Measurements from ENCODE around the gene DENND5B.
"Not testable (repeated sequence)": the region's sequence is repeated elsewhere in the genome, so short reads cannot be mapped to it uniquely, and the experiment has no call there.

Gene DENND5B

DNA sequence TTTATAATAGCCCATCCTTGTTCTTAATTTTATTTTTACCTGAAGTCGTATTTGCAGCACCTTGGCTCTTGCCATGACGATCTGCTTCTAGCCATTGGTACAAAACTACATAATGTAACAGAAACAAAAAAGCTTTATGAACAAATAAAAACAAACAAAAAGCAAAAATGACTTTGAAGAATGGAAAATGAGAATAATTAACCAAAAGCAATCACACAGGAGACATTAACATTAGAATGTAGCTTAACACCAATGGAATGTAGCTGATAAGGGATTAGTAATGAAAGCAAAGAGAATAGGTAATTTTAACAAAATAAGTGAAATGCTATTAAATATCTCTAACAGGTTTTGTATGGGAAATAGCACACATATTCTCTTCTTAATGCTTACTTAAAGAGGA, 91.4 kb downstream of the DENND5B start:
- FAIRE-seq, result no peak

DNA sequence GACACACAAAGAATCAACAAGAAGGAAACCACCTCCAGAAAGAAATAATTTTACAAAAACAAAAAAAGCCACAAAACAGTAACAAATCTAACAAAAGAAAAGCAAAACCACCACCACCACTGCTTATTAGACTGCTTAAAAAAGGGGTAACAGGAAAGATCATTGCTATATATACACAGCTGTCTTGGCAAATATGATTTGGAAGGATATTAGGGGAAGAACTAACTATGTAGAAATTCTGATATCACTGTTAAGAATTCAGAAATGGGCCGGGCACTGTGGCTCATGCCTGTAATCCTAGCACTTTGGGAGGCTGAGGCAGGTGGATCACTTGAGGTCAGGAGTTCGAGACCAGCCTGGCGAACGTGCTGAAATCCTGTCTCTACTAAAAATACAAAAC, 92.5 kb downstream of the DENND5B start:
- no peak for FAIRE-seq

DNA sequence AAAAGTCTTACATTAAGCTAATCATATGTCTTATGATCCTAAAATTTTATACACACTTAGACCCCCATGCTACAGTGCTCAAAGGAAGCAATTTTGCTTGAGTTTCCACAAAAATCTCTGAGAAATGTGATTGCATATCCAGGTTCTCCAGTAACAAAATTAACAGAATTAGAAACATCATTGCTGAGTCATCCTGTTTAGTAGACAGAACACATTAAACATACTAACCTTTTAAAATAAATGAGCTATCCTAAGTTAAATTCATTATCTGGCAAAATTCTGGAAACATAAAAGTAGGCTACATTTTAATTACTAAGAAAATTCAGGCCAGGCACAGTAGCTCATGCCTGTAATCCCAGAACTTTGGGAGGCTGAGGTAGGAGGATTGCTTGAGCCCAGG, 94.7 kb downstream of the DENND5B start:
- no peak for FAIRE-seq

DNA sequence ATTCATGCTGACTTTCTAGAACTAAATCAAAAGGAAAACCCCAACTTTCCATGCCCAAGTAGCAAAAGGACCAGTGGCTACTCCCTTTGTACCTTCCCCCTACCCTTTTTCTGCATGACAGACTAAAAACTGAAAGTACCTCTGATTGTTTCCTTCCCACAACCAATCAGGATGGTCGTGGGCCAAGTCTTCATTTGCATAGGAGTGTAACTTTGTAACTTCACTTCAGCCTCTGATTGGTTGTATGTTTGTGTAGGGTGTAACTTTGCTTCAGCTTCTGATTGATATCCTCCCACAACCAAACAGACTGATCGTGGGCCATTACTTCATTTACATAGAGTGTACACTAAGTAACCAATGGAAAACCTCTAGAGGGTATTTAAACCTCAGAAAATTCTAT, 96.5 kb downstream of the DENND5B start:
- FAIRE-seq, result no peak

DNA sequence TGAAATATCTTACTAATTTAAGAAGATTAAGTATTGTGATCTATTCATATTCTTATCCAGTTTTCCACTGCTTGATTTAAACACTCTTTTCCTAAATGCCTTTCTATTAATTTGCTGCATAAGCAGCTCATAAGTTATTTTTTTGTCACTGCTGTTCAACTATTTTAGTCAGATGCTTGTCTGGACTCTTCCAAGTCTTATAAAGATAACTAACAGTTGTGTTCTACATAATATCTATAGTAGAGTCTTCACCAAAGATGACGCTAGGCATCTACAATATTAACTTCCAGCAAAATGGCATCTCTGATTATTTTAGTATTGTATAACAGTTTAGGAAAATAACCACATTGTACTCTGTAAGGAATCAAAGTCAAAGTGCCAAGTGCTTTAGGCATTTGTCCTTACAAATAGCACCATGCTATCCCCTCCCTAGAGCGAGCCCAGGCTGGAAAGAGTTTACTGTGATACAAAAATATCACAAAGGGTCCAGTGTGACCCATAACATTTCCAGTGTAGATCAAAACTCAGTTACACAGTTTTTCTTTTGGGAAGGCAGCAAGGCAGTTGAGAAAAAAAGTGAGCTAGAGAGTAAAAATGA, 98.2 kb downstream of the DENND5B start:
- FAIRE-seq, result no peak

DNA sequence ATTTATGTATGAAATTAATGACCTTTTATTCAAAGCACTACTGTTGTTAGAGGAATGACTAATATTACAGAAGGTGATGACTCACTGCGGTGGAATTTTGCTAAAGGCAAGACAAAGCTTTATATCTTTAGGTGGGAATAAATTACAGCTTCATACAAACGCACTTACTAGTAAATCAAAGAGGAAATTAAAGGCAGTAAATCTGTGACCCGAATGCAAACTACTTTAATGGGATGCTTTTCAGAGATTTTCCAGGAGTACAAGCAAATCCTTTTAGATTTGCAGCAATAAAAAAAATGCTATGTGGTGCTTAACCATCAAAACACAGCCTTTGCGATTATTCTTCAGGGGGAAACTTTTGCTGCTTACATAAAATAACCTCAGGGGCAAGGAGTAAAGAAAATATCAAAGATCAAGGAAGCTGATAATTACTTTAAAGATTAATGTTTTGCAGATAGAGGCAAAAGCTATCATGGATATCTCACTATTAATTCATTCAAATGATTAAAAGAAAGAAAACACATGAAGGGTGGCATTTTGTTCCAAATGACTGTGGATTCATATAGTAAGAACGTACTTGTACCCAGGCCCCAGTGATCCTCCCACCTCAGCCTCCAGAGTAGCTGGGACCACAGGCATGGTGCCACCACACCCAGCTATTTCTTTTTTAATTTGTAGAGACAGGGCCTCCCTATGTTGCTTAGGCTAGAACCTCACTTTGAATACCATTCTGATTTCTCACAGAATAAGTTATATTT, 98.9 kb downstream of the DENND5B start:
- no peak for FAIRE-seq

DNA sequence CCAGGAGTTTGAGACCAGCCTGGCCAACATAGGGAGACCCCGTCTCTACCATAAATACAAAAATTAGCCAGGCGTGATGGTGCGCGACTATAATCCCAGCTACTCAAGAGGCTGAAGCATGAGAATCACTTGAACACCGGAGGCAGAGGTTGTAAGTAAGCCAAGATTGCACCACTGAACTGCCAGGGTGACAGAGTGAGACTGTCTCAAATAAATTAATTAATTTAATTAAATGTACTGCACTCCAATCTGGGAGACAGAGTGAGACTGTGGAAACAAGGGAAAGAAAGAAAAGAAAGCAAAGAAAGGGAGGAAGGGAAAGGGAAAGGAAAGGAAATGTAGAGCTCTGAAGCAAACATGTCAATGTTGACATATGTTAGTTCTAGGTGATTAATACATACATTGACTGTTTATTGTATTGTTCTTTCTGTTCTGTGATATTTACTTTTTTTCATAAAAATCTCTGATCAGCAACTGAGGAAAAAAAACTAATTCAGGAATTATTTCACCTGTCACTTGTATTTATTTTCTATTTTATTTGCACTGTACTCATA, 99.6 kb downstream of the DENND5B start:
- FAIRE-seq, result no peak

DNA sequence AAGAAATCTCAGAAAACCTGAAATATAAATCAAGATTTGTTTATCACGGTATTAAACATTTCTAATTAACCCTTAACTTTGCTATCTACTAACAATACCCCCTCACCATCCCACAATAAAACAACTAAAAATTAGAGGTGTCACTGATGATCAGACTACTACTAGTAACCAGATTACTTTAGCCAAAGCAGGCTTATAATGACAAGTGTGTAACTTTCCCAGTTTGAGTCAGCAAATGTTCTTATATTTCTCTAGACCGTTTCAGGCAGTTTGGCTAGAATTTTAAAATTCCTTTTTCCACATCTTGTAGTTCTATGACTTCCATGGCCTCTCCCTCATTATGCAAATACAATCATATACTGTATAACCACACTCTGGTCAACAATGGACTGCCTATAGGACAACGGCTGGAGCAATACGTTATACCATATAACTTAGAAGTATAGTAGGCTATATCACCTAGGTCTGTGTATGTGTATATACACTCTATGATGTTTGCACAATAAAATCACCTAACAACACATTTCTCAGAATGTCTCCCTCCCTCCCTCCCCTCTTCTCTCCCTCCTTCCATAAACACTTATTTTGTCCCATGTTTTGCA, 102.1 kb downstream of the DENND5B start:
- FAIRE-seq, result no peak

DNA sequence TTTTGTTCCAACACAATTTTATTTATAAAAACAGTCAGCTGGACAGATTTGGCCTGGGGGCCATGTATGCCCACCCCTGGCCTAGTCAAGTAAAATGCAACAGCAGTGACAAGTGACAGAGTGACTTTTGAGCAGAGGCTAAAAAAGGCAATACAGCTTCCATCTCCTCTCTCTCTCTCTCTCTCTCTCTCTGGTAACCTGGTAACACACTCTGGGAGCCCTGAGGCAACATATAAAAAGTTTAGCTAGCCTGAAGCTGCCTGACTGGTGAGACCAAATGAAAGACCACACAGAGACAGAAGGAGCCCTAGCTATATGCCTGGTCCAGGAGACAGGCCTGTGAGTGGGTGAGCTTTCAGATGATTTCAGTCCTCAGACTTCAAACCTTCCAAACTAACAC, 105.4 kb downstream of the DENND5B start:
- no peak for FAIRE-seq

DNA sequence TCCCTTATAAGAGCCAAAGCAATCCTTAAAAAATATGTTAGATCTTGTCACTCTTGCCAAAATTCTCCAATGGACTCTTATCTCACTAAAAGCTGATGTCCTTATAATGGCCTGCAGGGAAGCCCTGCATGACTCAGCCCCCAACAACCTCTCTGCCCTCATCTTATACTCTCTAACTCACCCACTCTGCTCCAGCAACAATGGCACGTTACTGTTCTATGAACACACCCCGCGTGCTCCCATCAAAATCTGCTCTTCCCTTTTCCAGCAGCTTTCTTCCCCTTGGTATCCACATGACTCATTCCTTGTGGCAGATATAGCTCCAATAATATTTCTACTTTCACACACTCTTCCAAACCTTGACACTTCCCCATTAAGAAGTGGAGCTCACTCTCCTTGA, 108.1 kb downstream of the DENND5B start:
- FAIRE-seq, result no peak

DNA sequence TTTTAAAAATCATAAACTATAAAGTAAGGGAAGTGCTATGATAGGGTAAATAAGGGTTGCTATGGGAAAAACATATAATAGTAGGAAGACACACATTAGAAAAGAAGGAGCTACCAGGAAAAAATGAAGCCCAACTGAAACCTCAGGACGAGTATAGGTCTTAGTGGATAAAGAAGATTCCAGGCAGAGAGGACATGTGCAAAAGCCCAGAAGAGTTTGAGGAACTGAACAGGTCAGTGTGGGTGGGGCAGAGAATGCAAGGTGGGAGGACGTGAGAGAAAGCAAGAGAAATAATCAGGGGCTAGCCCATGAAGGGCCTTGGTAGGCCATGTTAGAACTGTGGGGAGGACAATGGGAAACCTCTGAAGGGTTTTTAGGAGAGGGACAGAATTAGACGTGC, 109.5 kb downstream of the DENND5B start:
- no peak for FAIRE-seq

DNA sequence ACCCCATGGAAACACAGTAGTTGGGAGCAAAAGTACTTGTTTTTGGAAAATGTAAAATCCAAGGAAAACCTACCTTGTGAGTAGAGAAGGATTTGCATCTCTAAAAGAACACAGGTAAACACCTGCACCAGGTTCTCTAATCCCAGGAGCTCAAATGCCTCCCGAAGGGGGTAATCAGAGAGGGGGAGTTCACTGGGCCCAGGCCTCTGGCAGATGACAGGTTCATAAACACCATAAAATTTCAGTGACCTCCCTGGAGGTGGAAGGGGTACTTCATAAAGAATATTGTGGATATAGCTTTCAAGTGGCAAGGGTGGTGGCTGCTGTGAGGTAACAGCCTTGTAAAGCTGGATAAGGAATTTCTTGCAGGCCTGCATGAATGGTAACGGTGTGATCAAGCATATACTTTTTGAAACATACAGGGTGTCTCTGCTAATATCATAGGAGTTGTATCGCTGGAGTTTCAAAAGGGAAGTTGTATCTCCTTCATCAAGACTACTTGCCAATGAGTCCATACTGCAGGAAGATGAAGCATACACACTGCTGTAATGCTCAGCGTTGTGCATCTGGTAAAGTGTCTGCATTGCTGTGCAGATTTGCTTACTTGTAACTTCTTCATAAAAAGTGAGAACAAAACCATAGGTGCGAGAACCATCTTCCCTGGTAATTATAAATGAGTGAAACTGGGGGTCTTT, 111.3 kb downstream of the DENND5B start:
- FAIRE-seq, result no peak

DNA sequence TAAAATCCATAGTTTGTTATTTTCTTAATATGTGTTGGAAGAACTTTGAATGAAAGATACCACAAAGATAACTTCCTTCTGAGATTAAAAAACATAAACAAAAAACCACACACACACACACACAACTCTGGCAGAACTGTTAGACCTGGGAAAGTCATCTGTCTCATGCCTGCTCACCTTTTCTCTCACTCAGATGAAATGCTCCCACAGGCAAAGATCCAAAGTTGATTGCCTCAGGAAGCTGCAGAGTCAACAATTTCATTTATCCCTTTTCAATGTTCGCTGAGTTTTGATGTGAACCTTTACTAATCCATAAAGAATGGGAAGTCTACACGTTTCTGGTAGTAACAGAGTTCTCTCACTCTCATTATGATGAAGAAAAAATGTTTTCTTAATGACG, 112.0 kb downstream of the DENND5B start:
- FAIRE-seq, result no peak

DNA sequence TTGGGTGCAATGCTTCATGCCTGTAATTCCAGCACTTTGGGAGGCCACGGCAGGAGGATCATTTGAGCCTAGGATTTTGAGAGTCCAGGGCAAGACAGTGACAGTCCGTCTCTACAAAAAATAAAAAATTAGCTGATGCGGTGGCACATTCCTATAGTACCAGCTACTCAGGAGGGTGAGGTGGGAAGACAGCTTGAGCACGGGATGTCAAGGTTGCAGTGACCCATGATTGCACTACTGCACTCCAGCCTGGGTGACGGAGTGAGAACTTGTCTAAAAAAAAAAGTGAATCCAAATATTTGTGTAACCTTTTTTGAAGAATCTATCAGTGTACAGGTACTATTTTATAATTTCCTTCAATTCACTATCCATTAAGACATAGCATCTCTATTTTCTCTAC, 112.5 kb downstream of the DENND5B start:
- no peak for FAIRE-seq

DNA sequence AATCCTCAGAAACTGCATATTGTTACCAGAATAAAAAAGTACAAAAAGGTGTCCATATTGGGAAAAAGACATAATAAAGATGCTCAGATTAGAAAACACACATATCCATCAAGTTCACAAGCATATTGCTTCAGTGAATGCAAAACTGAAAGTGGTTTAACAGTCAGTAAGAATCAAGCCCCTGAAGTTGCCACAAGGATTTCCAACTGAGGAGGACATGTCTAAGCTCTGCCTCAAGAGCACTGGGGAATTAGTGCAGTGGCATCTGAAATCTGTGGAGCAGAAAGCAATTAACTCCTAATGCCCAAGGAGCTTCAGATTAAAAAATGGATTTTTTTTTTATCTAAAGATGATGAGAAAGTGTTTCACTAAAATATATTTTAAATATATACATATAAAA, 113.2 kb downstream of the DENND5B start:
- no peak for FAIRE-seq

DNA sequence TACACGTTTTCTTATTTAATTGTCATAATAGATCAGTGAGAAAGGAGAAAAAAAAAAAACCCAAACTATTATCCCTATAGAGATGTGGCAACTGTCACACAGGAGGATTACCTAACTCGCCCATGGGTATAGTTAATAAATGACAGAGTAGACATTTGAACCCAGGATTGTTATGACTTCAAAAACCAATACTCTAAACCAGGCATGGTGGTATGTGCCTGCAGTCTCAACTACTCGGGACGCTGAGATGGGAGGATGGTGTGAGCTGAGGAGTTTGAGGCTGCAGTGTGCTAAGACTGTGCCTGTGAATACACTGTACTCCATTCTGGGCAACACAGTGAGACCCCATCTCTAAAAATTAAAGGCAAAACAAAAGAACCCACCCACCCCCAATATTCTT, 114.5 kb downstream of the DENND5B start:
- no peak for FAIRE-seq

DNA sequence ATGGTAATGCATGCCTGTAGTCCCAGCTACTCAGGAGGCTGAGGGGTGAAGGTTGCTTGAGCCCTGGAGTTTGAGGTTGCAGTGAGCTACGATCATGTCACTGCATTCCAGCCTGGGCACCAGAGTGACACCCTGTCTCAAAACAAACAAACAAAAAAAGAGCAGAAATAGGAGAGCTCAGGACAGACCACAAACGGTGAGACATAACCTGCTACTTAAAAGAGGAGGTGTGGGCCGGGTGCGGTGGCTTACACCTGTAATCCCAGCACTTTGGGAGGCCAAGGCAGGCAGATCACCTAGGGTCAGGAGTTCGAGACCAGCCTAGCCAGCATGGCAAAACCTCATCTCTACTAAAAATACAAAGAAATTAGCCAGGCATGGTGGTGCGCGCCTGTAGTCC, 115.3 kb downstream of the DENND5B start:
- not testable (repeated sequence) for FAIRE-seq

DNA sequence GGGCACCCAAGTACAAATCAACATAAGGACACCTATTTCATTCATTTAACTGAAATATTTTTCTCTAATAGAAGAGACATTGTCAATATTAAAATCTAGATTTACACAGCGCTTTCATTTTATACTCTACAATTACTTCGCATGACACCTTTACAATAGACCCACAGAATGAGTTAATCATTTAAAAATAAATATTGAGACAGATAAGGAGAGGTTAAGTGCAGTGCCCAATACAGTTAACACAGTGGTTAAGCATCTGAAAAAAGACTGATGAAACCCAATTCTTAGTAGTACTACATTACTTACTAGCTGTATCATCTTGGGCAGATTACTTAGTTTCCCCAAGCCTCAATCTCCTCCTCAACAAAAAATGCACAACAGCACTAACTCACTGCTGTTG, 116.2 kb downstream of the DENND5B start:
- FAIRE-seq, result no peak

DNA sequence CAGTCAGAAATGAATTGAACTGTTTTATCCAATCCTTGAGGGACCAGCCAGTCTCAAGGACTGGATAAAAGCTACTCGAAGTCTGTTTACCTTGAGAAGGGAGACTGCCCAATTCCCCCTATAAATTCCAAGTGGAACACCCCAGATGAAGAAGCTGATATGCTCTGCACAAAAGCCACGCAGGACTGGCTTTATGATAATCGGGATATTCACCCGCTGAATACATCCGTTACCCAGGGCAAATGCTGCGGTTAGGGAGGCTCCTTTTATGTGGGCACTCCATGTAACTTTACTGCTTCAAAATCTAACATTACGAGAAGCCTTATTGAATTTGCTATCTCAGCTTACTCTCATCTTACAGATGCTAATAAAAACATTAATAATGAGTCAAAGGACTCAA, 119.1 kb downstream of the DENND5B start:
- no peak for FAIRE-seq

DNA sequence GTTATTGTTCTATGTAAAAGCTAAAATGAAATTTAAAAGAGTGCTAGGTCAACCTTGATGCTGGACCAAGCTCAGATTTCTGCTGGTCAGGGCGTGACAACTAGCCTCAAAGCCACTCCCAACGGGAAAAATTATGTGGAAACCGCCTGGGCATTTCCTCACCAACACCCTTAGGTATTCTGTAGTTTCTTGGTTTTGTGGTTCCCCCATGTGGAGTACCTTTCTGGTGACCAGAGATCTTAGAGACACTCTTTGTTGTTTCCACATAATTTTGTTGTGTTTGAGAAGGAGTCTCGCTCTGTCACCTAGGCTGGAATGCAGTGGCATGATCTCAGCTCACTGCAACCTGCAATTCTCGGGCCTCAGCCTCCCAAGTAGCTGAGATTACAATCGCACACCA, 119.9 kb downstream of the DENND5B start:
- no peak for FAIRE-seq

DNA sequence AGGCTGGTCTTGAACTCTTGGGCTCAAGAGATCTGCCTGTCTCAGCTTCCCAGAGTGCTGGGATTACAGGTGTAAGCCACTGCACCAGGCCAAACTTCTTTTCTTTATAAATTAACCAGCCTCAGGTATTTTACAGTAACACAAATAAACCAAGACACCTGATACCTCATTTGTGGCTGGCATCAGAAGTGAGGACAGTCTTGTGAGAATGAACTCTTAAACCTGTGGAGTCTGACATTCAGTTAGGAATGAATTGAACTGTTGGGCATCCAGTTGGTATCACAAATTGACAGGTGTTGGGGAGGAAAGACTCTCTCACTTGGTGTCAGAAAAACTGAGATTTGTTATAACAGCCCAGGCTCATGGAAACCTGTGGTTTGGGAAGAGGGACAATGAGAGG, 120.5 kb downstream of the DENND5B start:
- no peak for FAIRE-seq

DNA sequence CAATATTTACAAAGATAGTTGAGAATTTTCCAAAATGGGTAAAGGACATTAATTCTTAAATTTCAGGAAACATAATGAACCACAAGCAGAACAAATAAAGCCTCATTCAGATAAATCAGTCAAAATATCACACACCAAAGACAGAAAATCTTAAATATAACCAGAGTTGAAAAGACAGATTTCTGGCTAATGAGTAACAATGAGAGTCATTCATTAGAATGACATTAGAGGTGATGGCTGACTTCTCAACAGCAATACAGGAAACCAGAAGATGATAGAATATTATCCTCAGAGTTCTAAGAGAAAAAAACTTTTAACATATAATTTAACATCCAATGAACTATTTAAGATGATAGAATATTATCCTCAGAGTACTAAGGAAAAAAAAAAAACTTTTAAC, 124.2 kb downstream of the DENND5B start:
- no peak for FAIRE-seq

DNA sequence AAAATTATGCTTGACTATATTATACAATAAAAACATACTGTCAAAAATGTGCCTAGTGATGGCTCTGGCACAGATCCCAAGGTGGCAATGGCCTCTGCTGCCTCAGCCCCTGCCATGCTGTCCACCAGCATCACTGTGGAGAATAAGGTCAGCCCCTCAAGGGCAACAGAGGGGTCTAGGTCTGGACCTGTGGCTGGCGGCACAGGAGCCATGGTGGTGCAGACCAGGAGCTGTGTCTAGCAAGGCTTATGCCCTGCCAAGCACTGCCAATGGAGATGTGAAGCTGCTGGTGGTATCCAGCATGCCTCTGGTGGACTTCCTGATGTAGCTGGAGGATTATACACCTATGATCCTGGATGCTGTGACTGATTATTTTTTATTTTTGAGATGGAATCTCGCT, 125.9 kb downstream of the DENND5B start:
- no peak for FAIRE-seq

DNA sequence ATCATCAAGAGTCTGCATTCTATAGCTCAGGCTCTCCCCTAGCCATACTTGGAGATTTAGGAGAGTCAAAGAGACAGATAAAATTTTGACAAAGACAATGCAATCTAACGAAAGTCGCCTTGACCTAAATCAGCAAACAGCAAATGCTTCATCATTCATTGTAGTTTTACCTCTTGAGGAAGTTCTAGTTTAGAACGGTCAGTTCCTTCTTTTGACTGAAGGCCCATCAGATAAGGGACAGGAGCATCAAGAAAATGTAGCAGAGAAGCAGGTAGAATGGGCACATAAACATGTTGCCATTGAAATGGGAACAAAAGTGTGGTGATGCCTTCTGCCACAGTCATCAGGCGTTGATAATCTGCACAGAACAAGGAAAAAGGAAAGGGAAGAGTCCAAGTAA, 130.9 kb downstream of the DENND5B start:
- no peak for FAIRE-seq

Measured in TTC549 (cell line).